ENCODE measurements around the gene OR9I1. TPM values are rescaled to one million over a fixed set of nuclear protein-coding genes. Genes with fewer than 3 reads are reported as not detected.

Gene OR9I1
- total RNA-seq, 4 donors from 2014 or later = not detected

DNA sequence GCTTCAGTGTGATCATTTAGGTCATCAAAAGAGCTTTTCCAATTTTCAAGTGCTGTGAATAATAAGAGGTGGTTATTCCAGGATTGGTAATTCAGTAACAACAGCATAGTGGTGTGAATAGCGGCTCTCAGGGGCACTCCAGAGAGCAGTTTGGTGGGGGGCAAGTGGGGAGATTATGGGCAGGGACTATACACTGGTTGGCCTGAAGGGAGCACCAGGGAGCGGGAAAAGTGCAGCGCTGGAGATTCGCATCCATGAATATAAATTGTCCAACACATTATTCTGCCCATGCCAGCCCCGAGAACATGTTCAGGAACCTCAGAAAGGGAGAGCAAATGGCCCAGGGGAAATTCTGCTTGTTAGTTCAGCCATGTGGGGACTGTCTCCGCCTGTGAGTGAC, 56.7 kb downstream of the OR9I1 start:
- DNase-seq (no peak), ATAC-seq (no peak)
- in situ Hi-C loops (cut with MboI; ENCODE audit: low sequenced_read_pairs in 4 of 4) (no loop called here), intact Hi-C loops (cut with DNase I; ENCODE audit: low total_unique reads) (no loop called here)
- no peaks in the 10 kb centered on the region for H3K4me1 ChIP-seq
- TF ChIP-seq, protein P1, sequence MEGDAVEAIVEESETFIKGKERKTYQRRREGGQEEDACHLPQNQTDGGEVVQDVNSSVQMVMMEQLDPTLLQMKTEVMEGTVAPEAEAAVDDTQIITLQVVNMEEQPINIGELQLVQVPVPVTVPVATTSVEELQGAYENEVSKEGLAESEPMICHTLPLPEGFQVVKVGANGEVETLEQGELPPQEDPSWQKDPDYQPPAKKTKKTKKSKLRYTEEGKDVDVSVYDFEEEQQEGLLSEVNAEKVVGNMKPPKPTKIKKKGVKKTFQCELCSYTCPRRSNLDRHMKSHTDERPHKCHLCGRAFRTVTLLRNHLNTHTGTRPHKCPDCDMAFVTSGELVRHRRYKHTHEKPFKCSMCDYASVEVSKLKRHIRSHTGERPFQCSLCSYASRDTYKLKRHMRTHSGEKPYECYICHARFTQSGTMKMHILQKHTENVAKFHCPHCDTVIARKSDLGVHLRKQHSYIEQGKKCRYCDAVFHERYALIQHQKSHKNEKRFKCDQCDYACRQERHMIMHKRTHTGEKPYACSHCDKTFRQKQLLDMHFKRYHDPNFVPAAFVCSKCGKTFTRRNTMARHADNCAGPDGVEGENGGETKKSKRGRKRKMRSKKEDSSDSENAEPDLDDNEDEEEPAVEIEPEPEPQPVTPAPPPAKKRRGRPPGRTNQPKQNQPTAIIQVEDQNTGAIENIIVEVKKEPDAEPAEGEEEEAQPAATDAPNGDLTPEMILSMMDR (IDR thresholded peaks at IDR 0.05 in 4 of 5, conservative IDR thresholded peaks at IDR 0.05 in 1 of 5) = no peak
- no peak overlapping the region for H3K4me3 ChIP-seq
- H3K27me3 ChIP-seq = no peaks in the 10 kb centered on the region
- no peaks in the 10 kb centered on the region for H3K36me3 ChIP-seq
- H3K9me3 ChIP-seq = no peaks in the 10 kb centered on the region
- no peak overlapping the region for H3K27ac ChIP-seq

DNA sequence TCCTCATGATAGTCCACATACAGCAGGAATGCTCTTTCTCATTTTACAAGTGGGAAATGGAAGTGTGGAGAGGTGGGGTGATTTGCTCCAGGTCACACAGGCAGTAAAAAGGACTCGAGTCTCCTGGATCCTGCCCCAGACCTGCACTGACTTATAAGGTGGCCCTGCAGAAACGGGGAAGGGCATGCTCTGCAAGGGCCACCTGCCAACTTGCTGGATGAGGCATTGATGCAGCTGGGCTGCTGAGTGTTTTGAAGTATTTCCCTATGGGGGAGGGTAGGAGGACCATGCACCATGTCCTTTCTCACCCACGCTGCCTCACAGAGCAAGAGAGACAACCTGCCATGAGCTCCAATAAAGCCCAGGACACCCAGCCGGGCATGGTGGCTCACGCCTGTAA, 57.6 kb downstream of the OR9I1 start:
- H3K4me1 ChIP-seq = no peaks in the 10 kb centered on the region
- intact Hi-C loops (cut with DNase I; ENCODE audit: low total_unique reads) = no loop called here
- no peak for TF ChIP-seq POLR2A (IDR thresholded peaks at IDR 0.05)
- TF ChIP-seq, protein P1 (IDR thresholded peaks at IDR 0.05 in 4 of 5, conservative IDR thresholded peaks at IDR 0.05 in 1 of 5) = no peak
- no peak overlapping the region for H3K27ac ChIP-seq
- ATAC-seq (no peak), DNase-seq (no peak)
- in situ Hi-C loops (cut with MboI; ENCODE audit: low sequenced_read_pairs in 4 of 4) = no loop called here
- no peaks in the 10 kb centered on the region for H3K9me3 ChIP-seq
- H3K27me3 ChIP-seq = no peaks in the 10 kb centered on the region
- no peaks in the 10 kb centered on the region for H3K36me3 ChIP-seq
- H3K4me3 ChIP-seq = no peak overlapping the region

Other genes with a start within 250 kb of the OR9I1 start
- gene OR9Q1, start 101.6 kb downstream of the OR9I1 start, total RNA-seq = not detected
- not detected for gene OR6Q1, start 94.6 kb downstream of the OR9I1 start, total RNA-seq
- not detected for gene OR9Q2, start 63.5 kb upstream of the OR9I1 start, total RNA-seq
- gene OR1S2, start 78.6 kb upstream of the OR9I1 start, total RNA-seq = not detected
- gene OR1S1, start 87.2 kb upstream of the OR9I1 start, total RNA-seq = not detected
- not detected for gene OR10Q1, start 103.4 kb upstream of the OR9I1 start, total RNA-seq
- under 1 TPM in 1 of 4 donors, not detected in 3; 0.31 TPM for gene OR10W1, start 142.7 kb upstream of the OR9I1 start, total RNA-seq
- gene OR5B17, start 233.5 kb upstream of the OR9I1 start, total RNA-seq = not detected

Data from gastrocnemius medialis (tissue), 4 donors.